Measurements from ENCODE around the gene STX2. TPM values are rescaled to one million over a fixed set of nuclear protein-coding genes. Genes with fewer than 3 reads are reported as not detected.

Gene STX2
- total RNA-seq, 4 donors from 2014 or later, result 30.6 to 37.6 (median 33.5) TPM

GRCh38 chr12:130838284-130838950, 633 bp downstream of the STX2 start:
- ATAC-seq (ENCODE audit: low FRiP score) (peak; percentile 20), DNase-seq (ENCODE audit: low spot score) (no peak)
- TF ChIP-seq CTCF (IDR thresholded peaks at IDR 0.05), result no peak

GRCh38 chr12:130835436-130835835, 3.6 kb downstream of the STX2 start:
- TF ChIP-seq CTCF (IDR thresholded peaks at IDR 0.05), result no peak
- DNase-seq (ENCODE audit: low spot score) (no peak), ATAC-seq (ENCODE audit: low FRiP score) (no peak)

- DNase-seq (ENCODE audit: low spot score) (no peak), ATAC-seq (ENCODE audit: low FRiP score) (no peak)
- TF ChIP-seq CTCF (IDR thresholded peaks at IDR 0.05), result no peak
These were observed 4.0 kb downstream of the STX2 start for GRCh38 chr12:130835011-130835410.

- ATAC-seq (ENCODE audit: low FRiP score) (peak; percentile 91), DNase-seq (ENCODE audit: low spot score) (no peak)
- no peak for TF ChIP-seq CTCF (IDR thresholded peaks at IDR 0.05)
These were observed 6.4 kb downstream of the STX2 start for GRCh38 chr12:130832561-130833209.

- ATAC-seq (ENCODE audit: low FRiP score), result no peak
- TF ChIP-seq CTCF (IDR thresholded peaks at IDR 0.05), result no peak
- DNase-seq (ENCODE audit: low spot score), result no peak
These were observed 7.1 kb downstream of the STX2 start for GRCh38 chr12:130831876-130832405.

GRCh38 chr12:130831246-130831645, 7.8 kb downstream of the STX2 start:
- DNase-seq (ENCODE audit: low spot score) (no peak), ATAC-seq (ENCODE audit: low FRiP score) (no peak)
- TF ChIP-seq CTCF (IDR thresholded peaks at IDR 0.05), result no peak

- no peak for TF ChIP-seq CTCF (IDR thresholded peaks at IDR 0.05)
- DNase-seq (ENCODE audit: low spot score), result no peak
- ATAC-seq (ENCODE audit: low FRiP score), result no peak
These were observed 8.9 kb downstream of the STX2 start for GRCh38 chr12:130830246-130830551.
